ENCODE data around the gene KIRREL3.

Gene KIRREL3

GRCh38 chr11:126764231-126764630 lies 236.3 kb downstream of the KIRREL3 start:
- FAIRE-seq = no peak
- DNase-seq (ENCODE audit: insufficient read length, low spot score) = no peak
- TF ChIP-seq POLR2AphosphoS5 (IDR thresholded peaks at IDR 0.05; ENCODE audit: low read depth, low read length) = no peak

GRCh38 chr11:126756855-126757254 lies 243.7 kb downstream of the KIRREL3 start:
- no peak for FAIRE-seq

GRCh38 chr11:126756421-126756820 lies 244.1 kb downstream of the KIRREL3 start:
- DNase-seq (ENCODE audit: insufficient read length, low spot score) = no peak
- TF ChIP-seq POU2F2 (IDR thresholded peaks at IDR 0.05; ENCODE audit: low read depth, low read length) = no peak
- no peak for TF ChIP-seq POLR2A (IDR thresholded peaks at IDR 0.05; ENCODE audit: low read depth, low read length)
- no peak for TF ChIP-seq TAF1 (IDR thresholded peaks at IDR 0.05; ENCODE audit: low read depth, low read length)
- no peak for TF ChIP-seq POLR2AphosphoS5 (IDR thresholded peaks at IDR 0.05; ENCODE audit: low read depth, low read length)
- TF ChIP-seq SPI1 (IDR thresholded peaks at IDR 0.05; ENCODE audit: low read depth, low read length) = no peak
- TF ChIP-seq PAX5 (IDR thresholded peaks at IDR 0.05; ENCODE audit: insufficient read depth, low read length, severe bottlenecking) = no peak
- no peak for FAIRE-seq

More at GRCh38 chr11:126756855-126757254, 243.7 kb downstream of the KIRREL3 start:
- TF ChIP-seq TAF1 (IDR thresholded peaks at IDR 0.05; ENCODE audit: low read depth, low read length) = no peak
- no peak for TF ChIP-seq POLR2AphosphoS5 (IDR thresholded peaks at IDR 0.05; ENCODE audit: low read depth, low read length)
- no peak for TF ChIP-seq POU2F2 (IDR thresholded peaks at IDR 0.05; ENCODE audit: low read depth, low read length)
- TF ChIP-seq PAX5 (IDR thresholded peaks at IDR 0.05; ENCODE audit: insufficient read depth, low read length, severe bottlenecking) = no peak
- TF ChIP-seq SPI1 (IDR thresholded peaks at IDR 0.05; ENCODE audit: low read depth, low read length) = no peak
- no peak for TF ChIP-seq POLR2A (IDR thresholded peaks at IDR 0.05; ENCODE audit: low read depth, low read length)
- no peak for DNase-seq (ENCODE audit: insufficient read length, low spot score)

GRCh38 chr11:126755526-126755925 lies 245.0 kb downstream of the KIRREL3 start:
- FAIRE-seq (no peak), DNase-seq (ENCODE audit: insufficient read length, low spot score) (no peak)
- TF ChIP-seq SPI1 (IDR thresholded peaks at IDR 0.05; ENCODE audit: low read depth, low read length) = no peak
- no peak for TF ChIP-seq POLR2AphosphoS5 (IDR thresholded peaks at IDR 0.05; ENCODE audit: low read depth, low read length)
- TF ChIP-seq POU2F2 (IDR thresholded peaks at IDR 0.05; ENCODE audit: low read depth, low read length) = no peak
- TF ChIP-seq PAX5 (IDR thresholded peaks at IDR 0.05; ENCODE audit: insufficient read depth, low read length, severe bottlenecking) = no peak
- no peak for TF ChIP-seq POLR2A (IDR thresholded peaks at IDR 0.05; ENCODE audit: low read depth, low read length)
- TF ChIP-seq TAF1 (IDR thresholded peaks at IDR 0.05; ENCODE audit: low read depth, low read length) = no peak

GRCh38 chr11:126754591-126755426 lies 245.8 kb downstream of the KIRREL3 start:
- no peak for DNase-seq (ENCODE audit: insufficient read length, low spot score)

GRCh38 chr11:126753990-126754389 lies 246.6 kb downstream of the KIRREL3 start:
- FAIRE-seq = no peak
- no peak for DNase-seq (ENCODE audit: insufficient read length, low spot score)
- TF ChIP-seq TAF1 (IDR thresholded peaks at IDR 0.05; ENCODE audit: low read depth, low read length) (no peak), PAX5 (IDR thresholded peaks at IDR 0.05; ENCODE audit: insufficient read depth, low read length, severe bottlenecking) (no peak), SPI1 (IDR thresholded peaks at IDR 0.05; ENCODE audit: low read depth, low read length) (no peak), POLR2A (IDR thresholded peaks at IDR 0.05; ENCODE audit: low read depth, low read length) (no peak), POLR2AphosphoS5 (IDR thresholded peaks at IDR 0.05; ENCODE audit: low read depth, low read length) (no peak), POU2F2 (IDR thresholded peaks at IDR 0.05; ENCODE audit: low read depth, low read length) (no peak)

More at GRCh38 chr11:126754591-126755426, 245.8 kb downstream of the KIRREL3 start:
- FAIRE-seq = no peak
- no peak for TF ChIP-seq TAF1 (IDR thresholded peaks at IDR 0.05; ENCODE audit: low read depth, low read length)
- TF ChIP-seq POU2F2 (IDR thresholded peaks at IDR 0.05; ENCODE audit: low read depth, low read length) = no peak
- no peak for TF ChIP-seq PAX5 (IDR thresholded peaks at IDR 0.05; ENCODE audit: insufficient read depth, low read length, severe bottlenecking)
- no peak for TF ChIP-seq POLR2A (IDR thresholded peaks at IDR 0.05; ENCODE audit: low read depth, low read length)
- TF ChIP-seq POLR2AphosphoS5 (IDR thresholded peaks at IDR 0.05; ENCODE audit: low read depth, low read length) = no peak
- TF ChIP-seq SPI1 (IDR thresholded peaks at IDR 0.05; ENCODE audit: low read depth, low read length) = no peak

GRCh38 chr11:126751242-126751641 lies 249.3 kb downstream of the KIRREL3 start:
- FAIRE-seq (no peak), DNase-seq (ENCODE audit: insufficient read length, low spot score) (no peak)
- no peak for TF ChIP-seq POU2F2 (IDR thresholded peaks at IDR 0.05; ENCODE audit: low read depth, low read length)
- TF ChIP-seq POLR2AphosphoS5 (IDR thresholded peaks at IDR 0.05; ENCODE audit: low read depth, low read length) = no peak
- no peak for TF ChIP-seq PAX5 (IDR thresholded peaks at IDR 0.05; ENCODE audit: insufficient read depth, low read length, severe bottlenecking)
- no peak for TF ChIP-seq SPI1 (IDR thresholded peaks at IDR 0.05; ENCODE audit: low read depth, low read length)

- DNase-seq (ENCODE audit: insufficient read length, low spot score) (no peak), FAIRE-seq (no peak)
- TF ChIP-seq TAF1 (IDR thresholded peaks at IDR 0.05; ENCODE audit: low read depth, low read length) (no peak), SPI1 (IDR thresholded peaks at IDR 0.05; ENCODE audit: low read depth, low read length) (no peak), POLR2AphosphoS5 (IDR thresholded peaks at IDR 0.05; ENCODE audit: low read depth, low read length) (no peak), PAX5 (IDR thresholded peaks at IDR 0.05; ENCODE audit: insufficient read depth, low read length, severe bottlenecking) (no peak), POLR2A (IDR thresholded peaks at IDR 0.05; ENCODE audit: low read depth, low read length) (no peak), POU2F2 (IDR thresholded peaks at IDR 0.05; ENCODE audit: low read depth, low read length) (no peak)
Observed at GRCh38 chr11:126748793-126749192, 251.8 kb downstream of the KIRREL3 start.

GRCh38 chr11:126748100-126748791 lies 252.3 kb downstream of the KIRREL3 start:
- FAIRE-seq = no peak

More at GRCh38 chr11:126748100-126748791, 252.3 kb downstream of the KIRREL3 start:
- no peak for TF ChIP-seq POLR2AphosphoS5 (IDR thresholded peaks at IDR 0.05; ENCODE audit: low read depth, low read length)
- TF ChIP-seq POU2F2 (IDR thresholded peaks at IDR 0.05; ENCODE audit: low read depth, low read length) = no peak
- no peak for DNase-seq (ENCODE audit: insufficient read length, low spot score)
